ENCODE data around the gene KCNT1. TPM values are rescaled to one million over a fixed set of nuclear protein-coding genes. Genes with fewer than 3 reads are reported as not detected.

The KCNT1 gene
- polyA plus RNA-seq, 6 donors from 2014 or later, result not detected

- Mint-ChIP-seq H3K27ac (no peak overlapping the region), H3K4me1 (no peaks in the 10 kb centered on the region), H3K4me3 (no peak overlapping the region), H3K9me3 (no peaks in the 10 kb centered on the region), H3K36me3 (peaks cover 10 to 11% of the 10 kb centered on the region in 2 donors), H3K27me3 (no peaks in the 10 kb centered on the region)
- DNase-seq (no peak), ATAC-seq (ENCODE audit: low read depth in 2 of 2) (no peak)
Observed at GRCh38 chr9:135813671-135814290, 111.8 kb downstream of the KCNT1 start.

- H3K27ac Mint-ChIP-seq, result peak overlapping the region in 1 of 6 donors; percentile 78
- H3K9me3 Mint-ChIP-seq, result no peaks in the 10 kb centered on the region
- no peak for DNase-seq
- no peak overlapping the region for H3K4me3 Mint-ChIP-seq
- ATAC-seq (ENCODE audit: low read depth in 2 of 2), result no peak
- no peaks in the 10 kb centered on the region for H3K27me3 Mint-ChIP-seq
- H3K4me1 Mint-ChIP-seq, result no peaks in the 10 kb centered on the region
- H3K36me3 Mint-ChIP-seq, result peaks cover 10 to 11% of the 10 kb centered on the region in 2 donors
Observed at GRCh38 chr9:135814421-135815095, 112.6 kb downstream of the KCNT1 start.

- H3K27me3 Mint-ChIP-seq, result no peaks in the 10 kb centered on the region
- DNase-seq (no peak), ATAC-seq (ENCODE audit: low read depth in 2 of 2) (no peak)
- H3K27ac Mint-ChIP-seq, result no peak overlapping the region
- H3K36me3 Mint-ChIP-seq, result peaks cover 10 to 16% of the 10 kb centered on the region in 2 donors
- no peaks in the 10 kb centered on the region for H3K4me1 Mint-ChIP-seq
- no peaks in the 10 kb centered on the region for H3K9me3 Mint-ChIP-seq
- H3K4me3 Mint-ChIP-seq, result no peak overlapping the region
Observed at GRCh38 chr9:135815413-135815812, 113.4 kb downstream of the KCNT1 start.

- no peaks in the 10 kb centered on the region for H3K4me1 Mint-ChIP-seq
- peaks cover 14 to 16% of the 10 kb centered on the region in 2 donors for H3K36me3 Mint-ChIP-seq
- H3K27me3 Mint-ChIP-seq, result no peaks in the 10 kb centered on the region
- H3K27ac Mint-ChIP-seq, result peak overlapping the region in 2 of 6 donors; percentile 44 to 93
- no peak overlapping the region for H3K4me3 Mint-ChIP-seq
- no peak for ATAC-seq (ENCODE audit: low read depth in 2 of 2)
- H3K9me3 Mint-ChIP-seq, result no peaks in the 10 kb centered on the region
- no peak for DNase-seq
Observed at GRCh38 chr9:135815830-135816650, 114.1 kb downstream of the KCNT1 start.

- H3K27ac Mint-ChIP-seq, result no peak overlapping the region
- no peak for DNase-seq
Observed at GRCh38 chr9:135816651-135816970, 114.6 kb downstream of the KCNT1 start.

GRCh38 chr9:135817951-135818717 is 116.1 kb downstream of the KCNT1 start:
- H3K27ac Mint-ChIP-seq, result no peak overlapping the region
- no peak for ATAC-seq (ENCODE audit: low read depth in 2 of 2)
- H3K36me3 Mint-ChIP-seq, result peaks cover 15 to 30% of the 10 kb centered on the region in 2 donors

More at GRCh38 chr9:135816651-135816970, 114.6 kb downstream of the KCNT1 start:
- no peak for ATAC-seq (ENCODE audit: low read depth in 2 of 2)
- H3K27me3 Mint-ChIP-seq, result no peaks in the 10 kb centered on the region
- H3K4me3 Mint-ChIP-seq, result no peak overlapping the region
- no peaks in the 10 kb centered on the region for H3K4me1 Mint-ChIP-seq
- no peaks in the 10 kb centered on the region for H3K9me3 Mint-ChIP-seq
- H3K36me3 Mint-ChIP-seq, result peaks cover 11 to 16% of the 10 kb centered on the region in 2 donors

GRCh38 chr9:135818718-135819475 is 116.9 kb downstream of the KCNT1 start:
- peaks cover 0 to 6% (median 0%) of the 10 kb centered on the region in 3 donors for H3K4me1 Mint-ChIP-seq
- no peaks in the 10 kb centered on the region for H3K27me3 Mint-ChIP-seq
- no peak for DNase-seq
- peaks cover 22 to 33% of the 10 kb centered on the region in 2 donors for H3K36me3 Mint-ChIP-seq
- H3K4me3 Mint-ChIP-seq, result no peak overlapping the region
- no peaks in the 10 kb centered on the region for H3K9me3 Mint-ChIP-seq
- H3K27ac Mint-ChIP-seq, result no peak overlapping the region
- ATAC-seq (ENCODE audit: low read depth in 2 of 2), result no peak

More at GRCh38 chr9:135817951-135818717, 116.1 kb downstream of the KCNT1 start:
- DNase-seq, result no peak
- H3K9me3 Mint-ChIP-seq, result no peaks in the 10 kb centered on the region
- H3K27me3 Mint-ChIP-seq, result no peaks in the 10 kb centered on the region
- H3K4me1 Mint-ChIP-seq, result peaks cover 0 to 6% (median 0%) of the 10 kb centered on the region in 3 donors
- no peak overlapping the region for H3K4me3 Mint-ChIP-seq

- no peak for DNase-seq
- peaks cover 26 to 28% of the 10 kb centered on the region in 2 donors for H3K36me3 Mint-ChIP-seq
- ATAC-seq (ENCODE audit: low read depth in 2 of 2), result no peak
Observed at GRCh38 chr9:135819905-135820304, 117.9 kb downstream of the KCNT1 start.

GRCh38 chr9:135820661-135821060 is 118.7 kb downstream of the KCNT1 start:
- Mint-ChIP-seq H3K36me3 (peaks cover 32 to 33% of the 10 kb centered on the region in 2 donors), H3K4me3 (no peak overlapping the region), H3K4me1 (peaks cover 0 to 6% (median 0%) of the 10 kb centered on the region in 3 donors), H3K27ac (peak overlapping the region in 1 of 6 donors; percentile 27), H3K9me3 (no peaks in the 10 kb centered on the region), H3K27me3 (no peaks in the 10 kb centered on the region)
- DNase-seq, result no peak
- no peak for ATAC-seq (ENCODE audit: low read depth in 2 of 2)

More at GRCh38 chr9:135819905-135820304, 117.9 kb downstream of the KCNT1 start:
- Mint-ChIP-seq H3K27ac (no peak overlapping the region), H3K4me1 (peaks cover 0 to 6% (median 0%) of the 10 kb centered on the region in 3 donors), H3K9me3 (no peaks in the 10 kb centered on the region), H3K27me3 (no peaks in the 10 kb centered on the region), H3K4me3 (no peak overlapping the region)

- peaks cover 0 to 6% (median 0%) of the 10 kb centered on the region in 3 donors for H3K4me1 Mint-ChIP-seq
- no peaks in the 10 kb centered on the region for H3K27me3 Mint-ChIP-seq
- H3K4me3 Mint-ChIP-seq, result no peak overlapping the region
- H3K36me3 Mint-ChIP-seq, result peaks cover 32 to 34% of the 10 kb centered on the region in 2 donors
- no peaks in the 10 kb centered on the region for H3K9me3 Mint-ChIP-seq
- ATAC-seq (ENCODE audit: low read depth in 2 of 2) (no peak), DNase-seq (no peak)
- H3K27ac Mint-ChIP-seq, result no peak overlapping the region
Observed at GRCh38 chr9:135821116-135821515, 119.1 kb downstream of the KCNT1 start.

GRCh38 chr9:135821733-135822373 is 119.9 kb downstream of the KCNT1 start:
- H3K36me3 Mint-ChIP-seq, result peaks cover 37 to 40% of the 10 kb centered on the region in 2 donors
- peaks cover 0 to 6% (median 0%) of the 10 kb centered on the region in 3 donors for H3K4me1 Mint-ChIP-seq
- no peaks in the 10 kb centered on the region for H3K27me3 Mint-ChIP-seq
- H3K9me3 Mint-ChIP-seq, result no peaks in the 10 kb centered on the region
- H3K4me3 Mint-ChIP-seq, result no peak overlapping the region
- no peak overlapping the region for H3K27ac Mint-ChIP-seq
- no peak for ATAC-seq (ENCODE audit: low read depth in 2 of 2)
- no peak for DNase-seq

GRCh38 chr9:135822374-135822755 is 120.4 kb downstream of the KCNT1 start:
- H3K36me3 Mint-ChIP-seq, result peaks cover 41 to 42% of the 10 kb centered on the region in 2 donors
- peaks cover 0 to 1% (median 0%) of the 10 kb centered on the region in 7 donors for H3K9me3 Mint-ChIP-seq
- no peak for ATAC-seq (ENCODE audit: low read depth in 2 of 2)
- H3K4me1 Mint-ChIP-seq, result peaks cover 0 to 6% (median 0%) of the 10 kb centered on the region in 3 donors
- no peak for DNase-seq
- H3K27ac Mint-ChIP-seq, result no peak overlapping the region
- no peak overlapping the region for H3K4me3 Mint-ChIP-seq
- H3K27me3 Mint-ChIP-seq, result no peaks in the 10 kb centered on the region

Data from naive B cell (primary cell).